CMK (cell line): ENCODE results near the gene UBE2E2.

Experiments used
- DNase-seq: peaks from one replicate; pipeline ENCODE4 v3.0.0-alpha.2; 2010; ENCODE audit warnings: low read depth

Gene UBE2E2

GRCh38 chr3:23193831-23194230, 9.3 kb upstream of the UBE2E2 start:
- DNase-seq, result no peak

- no peak for DNase-seq
These were observed 4.3 kb upstream of the UBE2E2 start for GRCh38 chr3:23198801-23199200.

- no peak for DNase-seq
These were observed 3.5 kb upstream of the UBE2E2 start for GRCh38 chr3:23199649-23200048.

- DNase-seq, result no peak
These were observed 1.8 kb upstream of the UBE2E2 start for GRCh38 chr3:23201154-23201838.

GRCh38 chr3:23202203-23202920, 765 bp upstream of the UBE2E2 start:
- no peak for DNase-seq

- DNase-seq, result no peak
These were observed 692 bp downstream of the UBE2E2 start for GRCh38 chr3:23203708-23204330.

GRCh38 chr3:23206366-23206765, 3.2 kb downstream of the UBE2E2 start:
- DNase-seq, result no peak

- no peak for DNase-seq
These were observed 6.0 kb downstream of the UBE2E2 start for GRCh38 chr3:23209103-23209502.

GRCh38 chr3:23209747-23210487, 6.8 kb downstream of the UBE2E2 start:
- no peak for DNase-seq

- DNase-seq, result no peak
These were observed 10.7 kb downstream of the UBE2E2 start for GRCh38 chr3:23213813-23214212.

- DNase-seq, result no peak
These were observed 14.9 kb downstream of the UBE2E2 start for GRCh38 chr3:23217872-23218554.

- no peak for DNase-seq
These were observed 16.0 kb downstream of the UBE2E2 start for GRCh38 chr3:23219117-23219516.

- no peak for DNase-seq
These were observed 16.4 kb downstream of the UBE2E2 start for GRCh38 chr3:23219552-23219951.

GRCh38 chr3:23221136-23221535, 18.0 kb downstream of the UBE2E2 start:
- DNase-seq, result no peak

GRCh38 chr3:23232016-23232415, 28.9 kb downstream of the UBE2E2 start:
- DNase-seq, result no peak

GRCh38 chr3:23232854-23233253, 29.7 kb downstream of the UBE2E2 start:
- no peak for DNase-seq

GRCh38 chr3:23235264-23235663, 32.1 kb downstream of the UBE2E2 start:
- DNase-seq, result no peak

- no peak for DNase-seq
These were observed 33.8 kb downstream of the UBE2E2 start for GRCh38 chr3:23236890-23237289.

GRCh38 chr3:23238156-23238555, 35.0 kb downstream of the UBE2E2 start:
- no peak for DNase-seq

GRCh38 chr3:23238578-23238977, 35.5 kb downstream of the UBE2E2 start:
- no peak for DNase-seq

- no peak for DNase-seq
These were observed 36.3 kb downstream of the UBE2E2 start for GRCh38 chr3:23239211-23240068.
